ENCODE measurements around the gene ZFP36.

Gene ZFP36

GRCh38 chr19:39388657-39389056 lies 18.0 kb upstream of the ZFP36 start:
- TF ChIP-seq ZFX (IDR thresholded peaks at IDR 0.05) = no peak
- TF ChIP-seq, protein P1, sequence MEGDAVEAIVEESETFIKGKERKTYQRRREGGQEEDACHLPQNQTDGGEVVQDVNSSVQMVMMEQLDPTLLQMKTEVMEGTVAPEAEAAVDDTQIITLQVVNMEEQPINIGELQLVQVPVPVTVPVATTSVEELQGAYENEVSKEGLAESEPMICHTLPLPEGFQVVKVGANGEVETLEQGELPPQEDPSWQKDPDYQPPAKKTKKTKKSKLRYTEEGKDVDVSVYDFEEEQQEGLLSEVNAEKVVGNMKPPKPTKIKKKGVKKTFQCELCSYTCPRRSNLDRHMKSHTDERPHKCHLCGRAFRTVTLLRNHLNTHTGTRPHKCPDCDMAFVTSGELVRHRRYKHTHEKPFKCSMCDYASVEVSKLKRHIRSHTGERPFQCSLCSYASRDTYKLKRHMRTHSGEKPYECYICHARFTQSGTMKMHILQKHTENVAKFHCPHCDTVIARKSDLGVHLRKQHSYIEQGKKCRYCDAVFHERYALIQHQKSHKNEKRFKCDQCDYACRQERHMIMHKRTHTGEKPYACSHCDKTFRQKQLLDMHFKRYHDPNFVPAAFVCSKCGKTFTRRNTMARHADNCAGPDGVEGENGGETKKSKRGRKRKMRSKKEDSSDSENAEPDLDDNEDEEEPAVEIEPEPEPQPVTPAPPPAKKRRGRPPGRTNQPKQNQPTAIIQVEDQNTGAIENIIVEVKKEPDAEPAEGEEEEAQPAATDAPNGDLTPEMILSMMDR (conservative IDR thresholded peaks at IDR 0.05) = no peak
- H3K27ac ChIP-seq = no peak overlapping the region

GRCh38 chr19:39389631-39390414 lies 16.8 kb upstream of the ZFP36 start:
- peak overlapping the region; percentile 96 for H3K27ac ChIP-seq
- no peak for TF ChIP-seq ZFX (IDR thresholded peaks at IDR 0.05)
- TF ChIP-seq, protein P1 (conservative IDR thresholded peaks at IDR 0.05) = no peak

GRCh38 chr19:39390451-39390750 lies 16.2 kb upstream of the ZFP36 start:
- TF ChIP-seq ZFX (IDR thresholded peaks at IDR 0.05) = no peak
- TF ChIP-seq, protein P1 (conservative IDR thresholded peaks at IDR 0.05) = no peak
- peak overlapping the region; percentile 96 for H3K27ac ChIP-seq

DNA sequence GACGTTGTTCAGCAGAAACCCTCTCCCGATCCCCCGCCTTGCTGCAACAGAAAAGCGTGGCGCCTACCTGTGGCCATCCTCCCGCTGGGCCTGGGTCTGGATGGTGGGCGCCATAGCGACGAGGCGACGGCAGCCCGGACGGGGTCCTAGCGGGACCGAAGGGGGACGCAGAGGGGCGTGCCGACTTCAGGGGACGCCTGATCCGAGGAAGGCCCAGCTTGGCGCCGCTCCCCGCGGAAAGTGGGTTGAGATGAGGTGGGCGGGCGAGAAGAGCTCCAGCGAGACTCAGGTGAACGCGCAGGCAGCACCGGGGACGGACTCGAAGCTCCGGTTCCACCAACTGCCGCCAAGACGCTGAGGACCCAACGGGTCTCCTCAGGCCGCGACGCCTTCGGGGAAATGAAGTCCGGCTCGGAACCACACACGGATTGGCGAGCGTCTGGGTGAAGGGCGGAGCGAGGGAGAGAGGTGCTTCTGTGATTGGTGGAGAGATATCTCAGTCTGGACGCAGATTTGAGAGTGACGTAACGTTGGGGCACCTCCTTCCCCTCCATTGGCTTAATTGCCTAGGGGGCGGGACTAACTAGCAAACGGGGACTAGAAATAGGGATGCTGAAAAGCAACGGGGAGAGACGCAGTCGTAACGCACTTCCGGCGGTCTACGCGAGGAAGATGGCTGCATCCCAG lies 15.8 kb upstream of the ZFP36 start, which contains the start of the genes MED29 and PAF1:
Gene MED29, plus strand, starts transcription at position 628 of the 687 bp plus-strand sequence. Its CDS starts 45 bp downstream, at position 673.
Gene PAF1, minus strand, starts transcription at position 356 of the 687 bp plus-strand sequence. Its CDS starts 242 bp downstream, at position 114.
- peak within 1 kb of the TSS; percentile 96 for H3K27ac ChIP-seq
- TF ChIP-seq ZFX (IDR thresholded peaks at IDR 0.05) = no peak
- TF ChIP-seq, protein P1 (conservative IDR thresholded peaks at IDR 0.05) = no peak

- TF ChIP-seq ZFX (IDR thresholded peaks at IDR 0.05) = no peak
- TF ChIP-seq, protein P1 (conservative IDR thresholded peaks at IDR 0.05) = peak; percentile 96
- H3K27ac ChIP-seq = no peak overlapping the region
These were observed 9.0 kb upstream of the ZFP36 start for GRCh38 chr19:39397360-39398296.

GRCh38 chr19:39398297-39398864 lies 8.3 kb upstream of the ZFP36 start:
- H3K27ac ChIP-seq = no peak overlapping the region
- no peak for TF ChIP-seq ZFX (IDR thresholded peaks at IDR 0.05)
- TF ChIP-seq, protein P1 (conservative IDR thresholded peaks at IDR 0.05) = no peak

Data from C4-2B (cell line).